GM18858 (cell line): ENCODE data around the gene UPK3B.
"Not testable (repeated sequence)": the region's sequence is repeated elsewhere in the genome, so short reads cannot be mapped to it uniquely, and the experiment has no call there.

Experiments used
- ATAC-seq: cut with Tn5 transposase; IDR thresholded peaks from one replicate; pipeline ENCODE4 v1.9.1; 2021; ENCODE audit not compliant: unreplicated experiment

UPK3B gene

GRCh38 chr7:76487969-76488368, 22.4 kb upstream of the UPK3B start:
- ATAC-seq, result not testable (repeated sequence)

- ATAC-seq, result not testable (repeated sequence)
Observed at GRCh38 chr7:76492139-76492538, 18.2 kb upstream of the UPK3B start.

GRCh38 chr7:76495717-76496116, 14.6 kb upstream of the UPK3B start:
- ATAC-seq, result not testable (repeated sequence)

GRCh38 chr7:76497918-76498582, 12.3 kb upstream of the UPK3B start:
- not testable (repeated sequence) for ATAC-seq

- ATAC-seq, result not testable (repeated sequence)
Observed at GRCh38 chr7:76498583-76499200, 11.7 kb upstream of the UPK3B start.

- not testable (repeated sequence) for ATAC-seq
Observed at GRCh38 chr7:76499201-76499923, 11.0 kb upstream of the UPK3B start.

GRCh38 chr7:76499924-76500241, 10.5 kb upstream of the UPK3B start:
- ATAC-seq, result not testable (repeated sequence)

GRCh38 chr7:76502224-76502623, 8.1 kb upstream of the UPK3B start:
- ATAC-seq, result not testable (repeated sequence)

- not testable (repeated sequence) for ATAC-seq
Observed at GRCh38 chr7:76502836-76503235, 7.5 kb upstream of the UPK3B start.

GRCh38 chr7:76503244-76503643, 7.1 kb upstream of the UPK3B start:
- not testable (repeated sequence) for ATAC-seq

GRCh38 chr7:76504351-76505167, 5.8 kb upstream of the UPK3B start:
- ATAC-seq, result not testable (repeated sequence)

- no peak for ATAC-seq
Observed at GRCh38 chr7:76505168-76506080, 4.9 kb upstream of the UPK3B start.

GRCh38 chr7:76506081-76506440, 4.3 kb upstream of the UPK3B start:
- no peak for ATAC-seq

- not testable (repeated sequence) for ATAC-seq
Observed at GRCh38 chr7:76506643-76507042, 3.7 kb upstream of the UPK3B start.

- ATAC-seq, result no peak
Observed at GRCh38 chr7:76507723-76508406, 2.5 kb upstream of the UPK3B start.

GRCh38 chr7:76511200-76511910, 1.0 kb downstream of the UPK3B start:
- not testable (repeated sequence) for ATAC-seq

GRCh38 chr7:76511911-76512885, 1.8 kb downstream of the UPK3B start:
- not testable (repeated sequence) for ATAC-seq
